HG03025 (cell line): Measurements from ENCODE around the gene WDR37.
"Not testable (repeated sequence)": the region's sequence is repeated elsewhere in the genome, so short reads cannot be mapped to it uniquely, and the experiment has no call there.

Experiments used
- ATAC-seq: cut with Tn5 transposase; IDR thresholded peaks from one replicate; pipeline ENCODE4 v1.9.1; 2021; ENCODE audit warnings: mild to moderate bottlenecking, moderate library complexity; ENCODE audit not compliant: unreplicated experiment, low FRiP score

WDR37 gene

GRCh38 chr10:1101946-1102345 is 45.8 kb downstream of the WDR37 start:
- no peak for ATAC-seq

DNA sequence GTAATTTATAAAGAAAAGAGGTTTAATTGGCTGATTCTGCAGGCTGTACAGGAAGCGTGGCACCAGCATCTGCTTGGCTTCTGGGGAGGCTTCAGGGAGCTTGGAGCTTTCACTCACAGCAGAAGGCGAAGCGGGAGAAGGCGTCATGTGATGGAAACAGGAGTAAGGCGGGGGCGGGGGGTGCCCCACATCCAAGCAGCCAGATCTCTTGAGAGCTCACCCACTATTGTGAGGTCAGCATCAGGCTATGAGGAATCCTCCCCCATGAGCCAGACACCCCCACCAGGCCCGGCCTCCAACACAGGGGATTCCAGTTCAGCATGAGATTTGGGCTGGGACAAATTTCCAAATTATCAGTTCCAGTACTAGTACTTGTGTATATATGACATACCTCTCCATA is 46.2 kb downstream of the WDR37 start:
- ATAC-seq: no peak

DNA sequence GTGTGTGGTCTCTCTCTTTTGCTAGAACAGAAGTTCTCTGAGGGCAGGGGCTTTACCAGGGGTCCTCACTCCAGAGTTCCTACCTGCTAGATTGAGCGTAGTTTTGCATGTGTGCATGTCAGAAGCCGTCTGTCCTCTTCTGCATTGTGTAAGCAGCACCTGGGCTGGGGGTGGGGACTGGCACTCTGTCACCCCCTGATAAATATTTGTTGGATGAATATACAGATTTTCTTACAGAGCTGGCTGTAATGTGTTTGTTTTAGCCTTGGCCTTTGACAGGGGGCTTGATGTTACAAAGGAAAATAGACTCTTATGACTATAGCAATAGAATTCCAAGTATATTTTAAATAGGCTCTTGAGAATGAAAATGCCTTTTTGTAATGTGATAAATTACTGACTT is 46.6 kb downstream of the WDR37 start:
- no peak for ATAC-seq

GRCh38 chr10:1103551-1103950 is 47.4 kb downstream of the WDR37 start:
- no peak for ATAC-seq

- ATAC-seq: no peak
Measured at GRCh38 chr10:1104971-1105370, 48.8 kb downstream of the WDR37 start.

- no peak for ATAC-seq
Measured at GRCh38 chr10:1107004-1107403, 50.8 kb downstream of the WDR37 start.

- no peak for ATAC-seq
Measured at GRCh38 chr10:1107679-1108078, 51.5 kb downstream of the WDR37 start.

DNA sequence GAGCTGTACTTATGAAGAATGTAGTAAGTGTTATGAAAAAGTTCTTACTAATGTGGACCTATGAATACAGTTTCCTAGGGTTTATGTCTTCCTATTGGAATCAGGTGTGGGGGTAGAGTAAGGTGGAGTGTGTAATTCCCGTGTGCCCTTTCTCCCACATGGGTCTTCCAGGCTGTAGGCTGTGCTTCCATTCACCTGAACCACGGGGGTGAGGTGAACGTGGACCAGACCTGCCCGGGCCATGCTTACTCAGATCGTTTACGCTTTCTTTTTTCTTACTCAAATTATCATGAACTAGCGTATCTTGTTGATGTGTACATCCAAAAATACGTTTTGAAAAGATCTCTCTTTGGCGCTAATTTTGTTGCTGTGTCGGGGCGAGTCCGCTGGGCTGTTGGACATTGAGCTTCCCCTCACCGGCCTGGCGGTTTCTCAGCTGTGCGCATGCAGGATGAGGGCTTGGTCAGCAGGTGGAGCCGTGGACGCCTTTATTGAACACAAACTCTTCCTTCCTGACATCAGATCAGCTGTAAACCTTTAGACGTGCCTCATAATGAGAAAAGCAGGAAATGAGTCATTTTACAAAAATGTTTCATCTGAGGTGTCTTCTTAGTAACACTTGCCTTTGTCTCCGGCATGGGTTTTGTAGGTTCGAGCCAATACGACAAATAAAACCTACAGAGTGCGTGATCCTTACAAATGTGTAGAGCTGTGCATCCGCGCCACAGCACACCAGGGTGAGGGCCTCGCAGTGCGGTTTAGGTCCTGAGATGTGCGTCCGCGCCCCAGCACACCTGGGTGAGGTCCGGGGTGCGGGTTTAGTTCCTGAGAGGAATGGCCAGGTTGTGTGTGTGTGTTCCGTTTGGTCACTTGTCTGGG is 53.8 kb downstream of the WDR37 start:
- ATAC-seq: peak; percentile 87

DNA sequence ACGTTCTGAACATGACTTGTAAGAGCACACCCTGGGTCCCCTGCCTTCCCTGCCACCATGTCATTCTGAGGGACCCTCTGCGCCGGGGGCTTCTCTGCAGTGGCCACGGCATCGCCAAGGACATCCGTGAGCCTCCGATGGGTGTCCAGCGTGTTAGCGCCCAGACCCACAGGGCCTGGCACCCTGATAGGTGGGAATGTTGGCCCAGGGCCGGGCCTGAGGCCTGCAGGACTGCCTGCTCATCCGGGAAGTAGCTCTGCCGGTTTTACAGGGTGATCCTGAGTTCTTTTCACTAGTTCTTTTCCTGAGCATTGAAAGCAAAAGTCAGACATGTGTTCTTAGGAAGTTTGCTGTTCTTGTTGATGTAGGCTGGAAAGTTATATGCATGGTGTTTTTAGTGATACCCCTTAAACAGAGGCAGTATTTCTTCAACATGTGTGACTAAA is 54.5 kb downstream of the WDR37 start:
- no peak for ATAC-seq

- no peak for ATAC-seq
Measured at GRCh38 chr10:1114315-1114714, 58.1 kb downstream of the WDR37 start.

DNA sequence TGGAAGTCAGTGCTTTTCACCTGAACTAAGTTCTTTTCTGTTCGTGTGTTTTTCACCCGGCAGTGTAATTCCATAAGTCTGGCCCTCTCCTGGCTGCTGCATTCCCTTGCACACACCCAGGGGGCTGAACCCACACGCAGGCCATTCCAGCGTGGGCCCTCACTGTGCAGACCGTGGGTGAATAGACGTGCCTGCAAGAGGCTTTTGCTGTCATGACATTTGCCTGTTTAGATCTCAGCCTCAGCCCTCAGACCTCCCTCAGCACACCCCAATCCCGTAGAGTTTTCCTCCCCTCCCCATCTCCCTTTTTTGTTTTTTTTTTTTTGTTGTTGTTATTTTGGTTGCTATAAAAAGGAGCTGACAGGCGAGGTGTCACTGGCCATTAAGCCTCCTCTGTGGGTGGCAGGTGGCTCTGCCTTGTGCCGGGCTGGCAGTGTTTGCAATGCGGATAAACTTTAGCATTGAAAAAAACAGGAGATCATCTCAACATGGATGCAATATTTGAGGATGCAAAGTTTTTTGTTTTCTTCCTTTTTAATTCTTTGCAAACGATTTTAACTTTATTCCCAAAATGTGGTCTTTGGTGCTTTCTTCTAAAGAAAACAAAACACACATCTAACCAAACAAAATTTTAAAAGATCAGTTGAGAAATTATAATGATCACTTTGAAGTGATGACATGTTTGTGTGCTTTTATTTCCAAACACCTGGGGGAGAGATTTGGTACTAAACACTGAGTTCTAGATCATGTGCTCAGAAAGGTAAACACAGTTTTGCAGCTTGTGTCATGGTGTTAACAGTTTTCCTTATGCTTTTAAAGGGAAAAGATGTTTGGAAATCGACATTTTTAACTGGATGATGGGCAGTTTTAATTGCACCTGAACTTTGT is 58.8 kb downstream of the WDR37 start:
- ATAC-seq: no peak

GRCh38 chr10:1115607-1115955 is 59.4 kb downstream of the WDR37 start:
- ATAC-seq: no peak

GRCh38 chr10:1116051-1116450 is 59.9 kb downstream of the WDR37 start:
- no peak for ATAC-seq

GRCh38 chr10:1116696-1117280 is 60.6 kb downstream of the WDR37 start:
- ATAC-seq: no peak

GRCh38 chr10:1117651-1118050 is 61.5 kb downstream of the WDR37 start:
- ATAC-seq: no peak

- ATAC-seq: not testable (repeated sequence)
Measured at GRCh38 chr10:1118318-1118717, 62.1 kb downstream of the WDR37 start.

GRCh38 chr10:1119027-1119426 is 62.8 kb downstream of the WDR37 start:
- no peak for ATAC-seq

- no peak for ATAC-seq
Measured at GRCh38 chr10:1119501-1119900, 63.3 kb downstream of the WDR37 start.

DNA sequence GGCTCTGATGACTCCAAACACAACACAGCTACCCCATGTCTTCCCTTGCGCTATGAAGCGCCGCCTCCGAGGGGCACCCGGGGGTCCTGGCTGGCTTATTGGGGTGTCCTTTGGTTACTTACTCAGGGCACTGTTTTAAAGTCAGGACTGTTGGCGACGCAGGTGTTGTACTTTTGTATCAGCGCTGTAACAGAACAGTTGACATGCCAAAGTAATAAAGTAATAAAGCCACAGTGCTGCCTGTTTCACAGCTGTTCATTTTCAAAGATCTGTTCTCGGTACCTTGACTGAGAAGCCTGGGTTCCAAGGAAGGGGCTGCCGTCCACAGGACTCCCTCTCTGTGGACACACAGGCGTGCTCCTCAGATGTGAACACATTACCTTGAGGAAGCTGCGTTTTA is 64.1 kb downstream of the WDR37 start:
- no peak for ATAC-seq

- no peak for ATAC-seq
Measured at GRCh38 chr10:1120801-1121211, 64.6 kb downstream of the WDR37 start.
